Measurements from ENCODE around the gene CD93. TPM values are rescaled to one million over a fixed set of nuclear protein-coding genes. Genes with fewer than 3 reads are reported as not detected.

The CD93 gene
- total and polyA plus RNA-seq, 4 donors: 5.7 to 160 (median 65.7) TPM

- intact Hi-C loops (cut with DNase I): loop anchor here in 1 of 2 donors (5.0 to 10.0 kb wide), 3 partner anchors 296 to 712 kb away; no protein-coding TSS in a partner anchor
- no peaks in the 10 kb centered on the region for H3K4me1 ChIP-seq (ENCODE audit: control insufficient read depth in 1 of 2, insufficient read depth in 2 of 2, low read length in 2 of 2)
- DNase-seq: no peak
These were observed 39.7 kb downstream of the CD93 start for GRCh38 chr20:23046431-23046830.

GRCh38 chr20:23043376-23043775 lies 42.7 kb downstream of the CD93 start:
- 87 to 90% methylated on average over 6 of the region's 6 CpGs for WGBS, 2 donors
- ATAC-seq (ENCODE audit: low FRiP score) (no peak), DNase-seq (no peak)
- Histone ChIP-seq H3K4me1 (ENCODE audit: control insufficient read depth in 1 of 2, insufficient read depth in 2 of 2, low read length in 2 of 2) (no peaks in the 10 kb centered on the region), H3K9me3 (ENCODE audit: control insufficient read depth, low read length) (no peaks in the 10 kb centered on the region), H3K27ac (ENCODE audit: low read depth in 1 of 2, low read length in 2 of 2) (no peak overlapping the region), H3K27me3 (ENCODE audit: control insufficient read depth in 1 of 2, insufficient read depth in 2 of 2, low read length in 1 of 2) (no peaks in the 10 kb centered on the region), H3K36me3 (ENCODE audit: control insufficient read depth in 1 of 2, insufficient read depth in 2 of 2, low read length in 1 of 2) (no peaks in the 10 kb centered on the region), H3K4me3 (ENCODE audit: low read length in 2 of 2) (no peak overlapping the region)
- intact Hi-C loops (cut with DNase I): loop anchor here in 1 of 2 donors (10.0 kb wide), 1 partner anchor 709 kb away; no protein-coding TSS in a partner anchor

More at GRCh38 chr20:23046431-23046830, 39.7 kb downstream of the CD93 start:
- H3K4me3 ChIP-seq (ENCODE audit: low read length in 2 of 2): no peak overlapping the region
- no peak overlapping the region for H3K27ac ChIP-seq (ENCODE audit: low read depth in 1 of 2, low read length in 2 of 2)
- no peaks in the 10 kb centered on the region for H3K9me3 ChIP-seq (ENCODE audit: control insufficient read depth, low read length)
- no peaks in the 10 kb centered on the region for H3K27me3 ChIP-seq (ENCODE audit: control insufficient read depth in 1 of 2, insufficient read depth in 2 of 2, low read length in 1 of 2)
- no peaks in the 10 kb centered on the region for H3K36me3 ChIP-seq (ENCODE audit: control insufficient read depth in 1 of 2, insufficient read depth in 2 of 2, low read length in 1 of 2)
- ATAC-seq (ENCODE audit: low FRiP score): no peak

- H3K4me3 ChIP-seq (ENCODE audit: low read length in 2 of 2): no peak overlapping the region
- 60 to 61% methylated on average over 3 of the region's 3 CpGs for WGBS, 2 donors
- H3K27me3 ChIP-seq (ENCODE audit: control insufficient read depth in 1 of 2, insufficient read depth in 2 of 2, low read length in 1 of 2): no peaks in the 10 kb centered on the region
- H3K27ac ChIP-seq (ENCODE audit: low read depth in 1 of 2, low read length in 2 of 2): no peak overlapping the region
- no peaks in the 10 kb centered on the region for H3K4me1 ChIP-seq (ENCODE audit: control insufficient read depth in 1 of 2, insufficient read depth in 2 of 2, low read length in 2 of 2)
- no peaks in the 10 kb centered on the region for H3K9me3 ChIP-seq (ENCODE audit: control insufficient read depth, low read length)
- no peak for DNase-seq
- ATAC-seq (ENCODE audit: low FRiP score): no peak
- no peaks in the 10 kb centered on the region for H3K36me3 ChIP-seq (ENCODE audit: control insufficient read depth in 1 of 2, insufficient read depth in 2 of 2, low read length in 1 of 2)
- intact Hi-C loops (cut with DNase I): loop anchor here in 1 of 2 donors (10.0 kb wide), 1 partner anchor 707 kb away; no protein-coding TSS in a partner anchor
These were observed 43.9 kb downstream of the CD93 start for GRCh38 chr20:23042270-23042669.

DNA sequence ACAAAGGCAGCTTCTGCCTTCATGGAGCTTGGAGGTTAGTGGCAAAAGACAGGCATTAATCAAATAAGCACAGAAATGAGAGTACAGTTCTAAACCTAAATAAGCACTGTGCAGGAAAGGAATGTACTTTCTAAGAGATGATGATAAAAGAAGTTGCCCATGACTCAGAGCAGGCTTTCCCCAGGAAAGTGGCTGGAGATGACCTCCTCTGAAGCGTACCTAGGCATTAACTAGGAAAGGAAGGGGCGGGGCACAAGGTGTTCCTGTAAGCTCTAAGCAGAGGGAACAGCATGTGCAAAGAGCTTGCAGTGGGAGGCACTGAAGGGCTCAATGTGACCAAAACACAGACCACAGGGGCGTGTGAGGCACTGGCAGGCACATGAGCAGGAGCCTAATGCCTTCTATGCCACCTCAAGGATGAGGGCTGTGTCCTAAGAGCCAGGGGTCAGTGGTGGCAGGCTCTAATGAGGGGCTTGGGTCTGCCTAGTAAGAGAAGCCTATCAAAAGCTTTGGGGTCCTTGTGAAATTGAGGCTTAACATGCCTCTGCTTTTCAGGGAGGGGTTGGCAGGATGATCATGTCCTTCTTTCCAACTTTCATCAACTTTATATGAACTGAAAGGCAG lies 46.1 kb downstream of the CD93 start:
- Histone ChIP-seq H3K4me1 (ENCODE audit: control insufficient read depth in 1 of 2, insufficient read depth in 2 of 2, low read length in 2 of 2) (no peaks in the 10 kb centered on the region), H3K4me3 (ENCODE audit: low read length in 2 of 2) (no peak overlapping the region), H3K27ac (ENCODE audit: low read depth in 1 of 2, low read length in 2 of 2) (no peak overlapping the region), H3K9me3 (ENCODE audit: control insufficient read depth, low read length) (no peaks in the 10 kb centered on the region), H3K27me3 (ENCODE audit: control insufficient read depth in 1 of 2, insufficient read depth in 2 of 2, low read length in 1 of 2) (no peaks in the 10 kb centered on the region), H3K36me3 (ENCODE audit: control insufficient read depth in 1 of 2, insufficient read depth in 2 of 2, low read length in 1 of 2) (no peaks in the 10 kb centered on the region)
- DNase-seq: no peak
- WGBS, 2 donors: 79 to 81% methylated on average over 3 of the region's 3 CpGs
- no peak for ATAC-seq (ENCODE audit: low FRiP score)
- intact Hi-C loops (cut with DNase I): loop anchor here in 1 of 2 donors (10.0 kb wide), 1 partner anchor 705 kb away; no protein-coding TSS in a partner anchor

GRCh38 chr20:23039136-23039875 lies 46.8 kb downstream of the CD93 start:
- ATAC-seq (ENCODE audit: low FRiP score) (no peak), DNase-seq (no peak)
- H3K4me1 ChIP-seq (ENCODE audit: control insufficient read depth in 1 of 2, insufficient read depth in 2 of 2, low read length in 2 of 2): no peaks in the 10 kb centered on the region
- 71 to 76% methylated on average over 5 of the region's 5 CpGs for WGBS, 2 donors
- no peaks in the 10 kb centered on the region for H3K27me3 ChIP-seq (ENCODE audit: control insufficient read depth in 1 of 2, insufficient read depth in 2 of 2, low read length in 1 of 2)
- H3K4me3 ChIP-seq (ENCODE audit: low read length in 2 of 2): no peak overlapping the region
- H3K27ac ChIP-seq (ENCODE audit: low read depth in 1 of 2, low read length in 2 of 2): no peak overlapping the region
- intact Hi-C loops (cut with DNase I): no loop called here
- no peaks in the 10 kb centered on the region for H3K36me3 ChIP-seq (ENCODE audit: control insufficient read depth in 1 of 2, insufficient read depth in 2 of 2, low read length in 1 of 2)
- no peaks in the 10 kb centered on the region for H3K9me3 ChIP-seq (ENCODE audit: control insufficient read depth, low read length)

DNA sequence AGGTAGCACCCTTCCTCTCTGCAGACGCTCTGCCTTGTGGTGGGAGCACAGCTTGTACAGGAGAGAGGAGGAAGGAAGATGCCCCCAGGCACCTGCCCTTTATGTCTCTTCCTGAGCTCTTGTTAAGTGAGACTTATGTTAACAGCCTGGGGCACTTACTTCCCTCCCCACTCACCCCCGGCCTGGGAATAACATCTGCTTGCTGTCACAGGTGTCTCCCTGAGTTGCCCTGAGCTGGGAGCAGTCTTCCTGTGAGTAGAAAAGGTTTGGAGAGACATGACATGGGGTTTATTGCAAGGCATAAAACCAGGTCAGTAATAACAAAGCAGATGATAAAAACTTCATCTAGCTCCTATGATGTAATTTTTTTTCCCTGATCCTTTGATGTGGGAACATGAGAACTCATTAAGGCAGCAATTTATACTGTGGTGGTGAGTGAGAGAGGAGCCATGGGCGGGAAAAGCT lies 49.1 kb downstream of the CD93 start:
- no peak overlapping the region for H3K4me3 ChIP-seq (ENCODE audit: low read length in 2 of 2)
- H3K27ac ChIP-seq (ENCODE audit: low read depth in 1 of 2, low read length in 2 of 2): no peak overlapping the region
- H3K9me3 ChIP-seq (ENCODE audit: control insufficient read depth, low read length): no peaks in the 10 kb centered on the region
- H3K4me1 ChIP-seq (ENCODE audit: control insufficient read depth in 1 of 2, insufficient read depth in 2 of 2, low read length in 2 of 2): no peaks in the 10 kb centered on the region
- intact Hi-C loops (cut with DNase I): no loop called here
- DNase-seq: no peak
- WGBS, 2 donors: 76 to 88% methylated on average over 3 of the region's 3 CpGs
- no peak for ATAC-seq (ENCODE audit: low FRiP score)
- no peaks in the 10 kb centered on the region for H3K36me3 ChIP-seq (ENCODE audit: control insufficient read depth in 1 of 2, insufficient read depth in 2 of 2, low read length in 1 of 2)
- H3K27me3 ChIP-seq (ENCODE audit: control insufficient read depth in 1 of 2, insufficient read depth in 2 of 2, low read length in 1 of 2): no peaks in the 10 kb centered on the region

DNA sequence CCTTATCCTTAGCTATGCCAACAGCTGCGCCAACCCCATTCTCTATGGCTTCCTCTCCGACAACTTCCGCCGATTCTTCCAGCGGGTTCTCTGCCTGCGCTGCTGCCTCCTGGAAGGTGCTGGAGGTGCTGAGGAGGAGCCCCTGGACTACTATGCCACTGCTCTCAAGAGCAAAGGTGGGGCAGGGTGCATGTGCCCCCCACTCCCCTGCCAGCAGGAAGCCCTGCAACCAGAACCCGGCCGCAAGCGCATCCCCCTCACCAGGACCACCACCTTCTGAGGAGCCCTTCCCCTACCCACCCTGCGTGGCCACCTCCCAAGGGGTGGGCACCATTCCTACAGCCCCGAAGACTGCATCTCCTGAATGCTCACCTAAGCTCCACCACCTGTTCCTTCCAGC lies 49.8 kb downstream of the CD93 start:
- no peak overlapping the region for H3K4me3 ChIP-seq (ENCODE audit: low read length in 2 of 2)
- no peak overlapping the region for H3K27ac ChIP-seq (ENCODE audit: low read depth in 1 of 2, low read length in 2 of 2)
- no peak for DNase-seq
- no peaks in the 10 kb centered on the region for H3K9me3 ChIP-seq (ENCODE audit: control insufficient read depth, low read length)
- WGBS, 2 donors: 97% methylated on average over 11 of the region's 11 CpGs
- intact Hi-C loops (cut with DNase I): no loop called here
- H3K36me3 ChIP-seq (ENCODE audit: control insufficient read depth in 1 of 2, insufficient read depth in 2 of 2, low read length in 1 of 2): no peaks in the 10 kb centered on the region
- no peaks in the 10 kb centered on the region for H3K27me3 ChIP-seq (ENCODE audit: control insufficient read depth in 1 of 2, insufficient read depth in 2 of 2, low read length in 1 of 2)
- H3K4me1 ChIP-seq (ENCODE audit: control insufficient read depth in 1 of 2, insufficient read depth in 2 of 2, low read length in 2 of 2): no peaks in the 10 kb centered on the region
- ATAC-seq (ENCODE audit: low FRiP score): no peak

GRCh38 chr20:23035731-23036130 lies 50.4 kb downstream of the CD93 start:
- ATAC-seq (ENCODE audit: low FRiP score): no peak
- no peaks in the 10 kb centered on the region for H3K36me3 ChIP-seq (ENCODE audit: control insufficient read depth in 1 of 2, insufficient read depth in 2 of 2, low read length in 1 of 2)
- intact Hi-C loops (cut with DNase I): no loop called here
- H3K4me1 ChIP-seq (ENCODE audit: control insufficient read depth in 1 of 2, insufficient read depth in 2 of 2, low read length in 2 of 2): no peaks in the 10 kb centered on the region
- WGBS, 2 donors: 92 to 93% methylated on average over 41 of the region's 41 CpGs
- H3K9me3 ChIP-seq (ENCODE audit: control insufficient read depth, low read length): no peaks in the 10 kb centered on the region
- no peaks in the 10 kb centered on the region for H3K27me3 ChIP-seq (ENCODE audit: control insufficient read depth in 1 of 2, insufficient read depth in 2 of 2, low read length in 1 of 2)
- no peak for DNase-seq
- H3K27ac ChIP-seq (ENCODE audit: low read depth in 1 of 2, low read length in 2 of 2): no peak overlapping the region
- no peak overlapping the region for H3K4me3 ChIP-seq (ENCODE audit: low read length in 2 of 2)
